Measurements from ENCODE around the gene PDE3A. TPM values are rescaled to one million over a fixed set of nuclear protein-coding genes. Genes with fewer than 3 reads are reported as not detected.
"Not testable (repeated sequence)": the region's sequence is repeated elsewhere in the genome, so short reads cannot be mapped to it uniquely, and the experiment has no call there.

PDE3A gene
- total RNA-seq, 2 experiments from 2014 or later, result not detected

DNA sequence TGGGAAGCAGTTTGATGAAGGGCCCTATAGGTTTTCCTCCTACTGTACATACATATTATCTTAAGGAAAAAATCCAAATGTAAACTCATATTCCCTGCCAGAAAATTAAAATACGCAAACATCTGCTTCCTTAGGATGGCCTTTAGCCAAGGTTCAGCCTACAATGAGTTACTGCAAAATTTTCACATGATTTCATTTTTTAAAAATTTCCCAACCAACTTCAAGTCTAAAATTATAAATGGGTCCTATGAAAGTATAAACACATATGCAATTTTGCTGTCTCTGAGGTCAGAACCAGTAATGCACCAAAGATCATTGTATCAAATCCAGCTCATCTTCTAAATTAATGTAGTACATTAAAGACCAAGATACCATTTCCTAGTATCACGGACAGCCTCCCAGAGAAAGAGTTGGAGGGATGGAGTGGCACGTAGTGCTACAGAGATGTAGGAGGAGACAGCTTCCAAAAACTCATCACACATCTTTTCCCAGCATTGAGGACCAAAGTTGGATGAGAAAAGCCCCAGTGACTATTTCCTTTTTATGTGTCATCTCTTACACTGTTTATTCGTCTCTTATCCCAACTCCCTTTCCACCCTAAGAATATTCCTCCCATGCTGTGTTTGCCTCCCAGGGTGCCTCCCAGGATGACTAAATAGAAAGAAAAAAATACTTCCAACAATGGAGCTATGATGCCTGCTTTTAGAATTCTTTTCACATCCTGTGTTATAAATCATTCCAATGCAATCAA lies 234.5 kb downstream of the PDE3A start:
- Mint-ChIP-seq H3K4me1 (no peaks in the 10 kb centered on the region), H3K27ac (no peak overlapping the region), H3K27me3 (peaks cover 2% of the 10 kb centered on the region), H3K4me3 (no peak overlapping the region), H3K9me3 (ENCODE audit: low read depth) (no peaks in the 10 kb centered on the region), H3K36me3 (ENCODE audit: low read depth) (no peaks in the 10 kb centered on the region)
- POLR2A ChIA-PET, result no interaction called here
- CTCF ChIA-PET, result interaction anchor here (0.5 kb wide), 1 partner anchor 24 kb away, joined by 3 read pairs; no protein-coding TSS in a partner anchor
- DNase-seq, result no peak
- intact Hi-C loops (cut with DNase I, micrococcal nuclease), result loop anchor here in 1 of 2 experiments (5.0 kb wide), 1 partner anchor 141 kb away; no protein-coding TSS in a partner anchor
- ATAC-seq, result no peak

DNA sequence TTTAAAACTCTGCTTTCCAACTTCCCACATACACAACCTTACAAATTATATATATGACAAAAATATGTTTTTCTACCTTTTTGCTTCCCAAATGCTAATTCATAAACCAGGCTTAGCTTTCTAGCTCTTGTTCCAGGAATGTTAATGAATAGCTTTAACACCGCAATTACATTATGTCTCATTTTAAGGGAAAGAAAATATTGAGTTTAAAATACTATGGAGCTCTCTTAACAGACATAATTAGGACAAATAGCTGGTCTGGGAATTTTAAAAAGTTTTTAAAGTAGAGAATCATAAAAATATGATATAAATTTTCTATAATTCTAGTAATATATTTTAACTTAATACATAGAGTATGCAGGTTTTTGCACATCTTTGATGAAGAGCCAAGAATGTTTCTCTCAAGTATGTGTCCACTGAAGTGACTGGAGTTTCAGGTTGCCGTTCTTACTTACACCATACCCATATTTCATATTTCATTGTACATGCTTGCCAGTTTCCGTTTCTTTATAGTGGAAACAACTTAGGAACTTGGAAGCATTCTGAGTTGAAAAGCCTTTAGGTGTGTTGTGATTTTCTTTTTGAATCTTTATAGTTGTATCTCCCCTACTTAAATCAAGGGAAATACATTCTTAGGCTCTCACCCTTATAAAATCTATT lies 236.2 kb downstream of the PDE3A start:
- POLR2A ChIA-PET, result no interaction called here
- no peaks in the 10 kb centered on the region for H3K36me3 Mint-ChIP-seq (ENCODE audit: low read depth)
- no peak overlapping the region for H3K27ac Mint-ChIP-seq
- ATAC-seq (no peak), DNase-seq (no peak)
- H3K9me3 Mint-ChIP-seq (ENCODE audit: low read depth), result no peaks in the 10 kb centered on the region
- CTCF ChIA-PET, result no interaction called here
- H3K4me1 Mint-ChIP-seq, result no peaks in the 10 kb centered on the region
- peaks cover 2% of the 10 kb centered on the region for H3K27me3 Mint-ChIP-seq
- intact Hi-C loops (cut with DNase I, micrococcal nuclease), result loop anchor here in 1 of 2 experiments (5.0 kb wide), 1 partner anchor 142 kb away; no protein-coding TSS in a partner anchor
- H3K4me3 Mint-ChIP-seq, result no peak overlapping the region

DNA sequence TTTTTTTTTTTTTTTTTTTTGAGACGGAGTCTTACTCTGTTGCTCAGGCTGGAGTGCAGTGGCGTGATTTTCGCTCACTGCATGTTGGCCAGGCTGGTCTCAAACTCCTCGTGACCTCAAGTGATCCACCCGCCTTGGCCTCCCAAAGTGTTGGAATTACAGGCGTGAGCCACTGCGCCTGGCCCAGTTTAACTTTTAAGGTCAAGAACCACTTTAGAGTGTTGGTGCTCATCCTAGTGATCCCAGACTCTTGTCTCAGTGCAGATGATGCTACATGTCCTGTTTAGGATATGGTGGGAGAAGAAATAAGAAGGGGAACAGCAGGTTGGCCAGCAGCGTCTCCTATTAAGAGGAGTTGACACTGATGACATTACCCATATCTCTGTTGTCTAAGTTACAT lies 246.7 kb downstream of the PDE3A start:
- H3K4me1 Mint-ChIP-seq; CTCF ChIA-PET; H3K27me3 Mint-ChIP-seq; DNase-seq; H3K9me3 Mint-ChIP-seq (ENCODE audit: low read depth); POLR2A ChIA-PET; H3K27ac Mint-ChIP-seq; H3K36me3 Mint-ChIP-seq (ENCODE audit: low read depth); H3K4me3 Mint-ChIP-seq; intact Hi-C loops (cut with DNase I, micrococcal nuclease); ATAC-seq: not testable (repeated sequence)

DNA sequence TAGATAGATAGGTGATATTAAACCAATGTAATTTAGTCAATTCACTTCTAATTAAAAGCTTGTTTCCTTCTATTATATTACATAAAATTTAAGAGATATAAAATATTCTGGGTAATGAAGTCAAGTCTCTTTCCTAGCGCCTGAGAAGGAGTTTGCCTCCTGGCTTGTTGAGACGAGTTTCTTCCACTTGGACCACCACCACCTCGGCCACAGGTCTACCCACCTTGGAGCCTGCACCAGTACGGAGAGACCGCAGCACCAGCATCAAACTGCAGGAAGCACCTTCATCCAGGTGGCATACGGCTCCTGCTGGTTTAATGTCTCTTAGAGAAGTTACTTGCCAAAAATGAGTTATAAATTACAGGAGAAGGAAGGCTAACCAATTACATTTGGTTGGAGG lies 247.8 kb downstream of the PDE3A start:
- intact Hi-C loops (cut with DNase I, micrococcal nuclease), result no loop called here
- H3K9me3 Mint-ChIP-seq (ENCODE audit: low read depth), result no peaks in the 10 kb centered on the region
- ATAC-seq, result no peak
- no peak for DNase-seq
- H3K36me3 Mint-ChIP-seq (ENCODE audit: low read depth), result no peaks in the 10 kb centered on the region
- H3K27ac Mint-ChIP-seq, result no peak overlapping the region
- H3K4me1 Mint-ChIP-seq, result no peaks in the 10 kb centered on the region
- CTCF ChIA-PET, result no interaction called here
- no peaks in the 10 kb centered on the region for H3K27me3 Mint-ChIP-seq
- POLR2A ChIA-PET, result no interaction called here
- H3K4me3 Mint-ChIP-seq, result no peak overlapping the region

DNA sequence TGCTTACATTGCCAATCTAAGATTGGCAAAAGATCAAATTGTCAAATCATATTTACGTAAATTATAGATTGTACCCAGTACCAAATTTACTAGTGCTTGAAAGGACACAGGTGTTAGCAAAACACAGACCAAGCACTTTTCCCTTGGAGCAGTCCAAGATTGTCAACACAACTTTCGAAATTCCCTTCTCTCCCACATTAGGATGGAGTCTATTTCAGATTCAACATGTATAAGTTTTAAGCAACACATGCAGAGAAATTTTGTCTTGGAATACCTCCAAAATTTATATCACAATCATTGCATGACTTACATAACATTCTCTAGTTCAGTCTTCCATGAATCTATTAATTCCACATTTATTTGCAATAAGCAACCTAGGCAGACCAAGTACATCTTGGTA lies 251.9 kb downstream of the PDE3A start:
- Mint-ChIP-seq H3K27ac (no peak overlapping the region), H3K36me3 (ENCODE audit: low read depth) (no peaks in the 10 kb centered on the region), H3K9me3 (ENCODE audit: low read depth) (no peaks in the 10 kb centered on the region), H3K4me3 (no peak overlapping the region), H3K4me1 (no peaks in the 10 kb centered on the region), H3K27me3 (no peaks in the 10 kb centered on the region)
- ATAC-seq (no peak), DNase-seq (no peak)
- CTCF ChIA-PET, result no interaction called here
- intact Hi-C loops (cut with DNase I, micrococcal nuclease), result no loop called here
- POLR2A ChIA-PET, result no interaction called here

DNA sequence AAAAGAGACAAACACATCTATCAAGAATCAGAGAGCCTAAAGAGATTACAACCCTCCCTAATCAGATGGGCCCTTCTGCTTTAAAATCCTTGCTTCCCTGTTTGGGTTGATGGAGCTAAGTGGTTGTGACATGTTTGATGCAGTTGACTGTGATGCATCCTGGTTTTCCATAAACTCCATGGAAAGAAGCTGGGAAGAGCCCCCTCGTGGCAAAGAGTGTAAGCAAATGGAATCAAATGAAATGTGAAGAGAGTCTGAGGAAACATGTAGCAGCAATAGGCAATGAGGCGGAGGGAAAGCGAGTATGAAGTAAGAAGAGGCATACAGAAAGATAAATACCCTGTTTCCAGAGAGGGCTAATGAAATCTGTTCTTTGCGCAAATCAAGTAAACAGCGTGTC lies 256.4 kb downstream of the PDE3A start:
- no peaks in the 10 kb centered on the region for H3K36me3 Mint-ChIP-seq (ENCODE audit: low read depth)
- ChIA-PET CTCF (interaction anchor here (1.3 kb wide), 1 partner anchor 11 kb away, joined by 3 read pairs; no protein-coding TSS in a partner anchor), POLR2A (no interaction called here)
- intact Hi-C loops (cut with DNase I, micrococcal nuclease), result no loop called here
- H3K4me3 Mint-ChIP-seq, result no peak overlapping the region
- no peak for DNase-seq
- no peak overlapping the region for H3K27ac Mint-ChIP-seq
- no peaks in the 10 kb centered on the region for H3K27me3 Mint-ChIP-seq
- no peaks in the 10 kb centered on the region for H3K9me3 Mint-ChIP-seq (ENCODE audit: low read depth)
- no peak for ATAC-seq
- no peaks in the 10 kb centered on the region for H3K4me1 Mint-ChIP-seq

DNA sequence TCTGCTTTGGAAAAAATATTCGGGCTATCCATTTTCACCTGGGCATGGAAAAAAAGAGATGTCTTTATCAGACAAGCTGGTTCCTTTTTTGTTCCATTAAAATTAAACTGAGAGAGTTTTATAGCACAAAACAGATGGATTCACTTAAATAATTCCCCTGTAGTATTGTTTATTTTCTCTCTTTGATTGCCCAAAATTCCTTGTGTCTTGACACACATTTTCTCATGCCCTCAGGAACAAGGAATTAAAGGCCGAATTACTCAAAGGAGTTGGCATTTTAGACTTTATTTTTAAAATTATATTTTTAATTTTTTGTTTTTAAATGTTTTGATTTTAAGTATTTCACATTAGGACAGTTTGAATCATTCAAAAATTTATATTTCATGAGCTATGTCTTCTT lies 257.2 kb downstream of the PDE3A start:
- H3K27ac Mint-ChIP-seq, result no peak overlapping the region
- ATAC-seq (no peak), DNase-seq (no peak)
- H3K36me3 Mint-ChIP-seq (ENCODE audit: low read depth), result no peaks in the 10 kb centered on the region
- H3K4me1 Mint-ChIP-seq, result no peaks in the 10 kb centered on the region
- intact Hi-C loops (cut with DNase I, micrococcal nuclease), result no loop called here
- CTCF ChIA-PET, result interaction anchor here (1.3 kb wide), 1 partner anchor 12 kb away, joined by 3 read pairs; no protein-coding TSS in a partner anchor
- H3K4me3 Mint-ChIP-seq, result no peak overlapping the region
- H3K27me3 Mint-ChIP-seq, result no peaks in the 10 kb centered on the region
- POLR2A ChIA-PET, result no interaction called here
- no peaks in the 10 kb centered on the region for H3K9me3 Mint-ChIP-seq (ENCODE audit: low read depth)

DNA sequence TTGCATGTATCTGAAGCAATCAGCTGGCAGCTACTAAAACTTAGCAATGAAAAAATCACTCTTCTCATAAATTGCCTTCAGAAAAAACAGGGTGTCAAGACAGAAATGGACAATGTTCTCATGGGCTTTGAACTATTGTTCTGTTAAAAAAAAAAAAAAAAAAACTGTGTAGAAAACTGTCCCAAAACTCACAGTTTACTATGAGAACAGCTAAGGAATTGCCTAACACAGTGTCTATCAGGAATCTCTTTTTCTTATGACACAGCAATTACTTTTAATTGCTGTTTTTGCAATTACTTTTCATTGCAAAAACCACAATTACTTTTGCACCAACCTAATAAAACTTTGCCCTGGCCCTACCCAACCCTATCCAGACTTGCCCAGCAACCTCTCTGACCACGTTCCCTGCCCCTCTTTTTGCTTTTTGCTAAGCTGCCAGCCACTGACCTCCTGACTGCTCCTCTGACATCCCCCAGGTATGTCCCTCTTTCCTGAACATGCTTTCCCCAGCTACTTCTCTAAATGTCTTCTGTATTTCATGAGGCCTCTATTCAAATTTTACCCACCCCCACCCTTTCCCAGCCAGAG lies 258.8 kb downstream of the PDE3A start:
- intact Hi-C loops (cut with DNase I, micrococcal nuclease), result no loop called here
- no peak for ATAC-seq
- ChIA-PET CTCF (no interaction called here), POLR2A (interaction anchor here (0.7 kb wide), 1 partner anchor 1385 kb away, joined by 7 read pairs; no protein-coding TSS in a partner anchor)
- Mint-ChIP-seq H3K4me3 (no peak overlapping the region), H3K27me3 (no peaks in the 10 kb centered on the region), H3K36me3 (ENCODE audit: low read depth) (no peaks in the 10 kb centered on the region), H3K9me3 (ENCODE audit: low read depth) (no peaks in the 10 kb centered on the region), H3K4me1 (no peaks in the 10 kb centered on the region), H3K27ac (no peak overlapping the region)
- DNase-seq, result no peak

DNA sequence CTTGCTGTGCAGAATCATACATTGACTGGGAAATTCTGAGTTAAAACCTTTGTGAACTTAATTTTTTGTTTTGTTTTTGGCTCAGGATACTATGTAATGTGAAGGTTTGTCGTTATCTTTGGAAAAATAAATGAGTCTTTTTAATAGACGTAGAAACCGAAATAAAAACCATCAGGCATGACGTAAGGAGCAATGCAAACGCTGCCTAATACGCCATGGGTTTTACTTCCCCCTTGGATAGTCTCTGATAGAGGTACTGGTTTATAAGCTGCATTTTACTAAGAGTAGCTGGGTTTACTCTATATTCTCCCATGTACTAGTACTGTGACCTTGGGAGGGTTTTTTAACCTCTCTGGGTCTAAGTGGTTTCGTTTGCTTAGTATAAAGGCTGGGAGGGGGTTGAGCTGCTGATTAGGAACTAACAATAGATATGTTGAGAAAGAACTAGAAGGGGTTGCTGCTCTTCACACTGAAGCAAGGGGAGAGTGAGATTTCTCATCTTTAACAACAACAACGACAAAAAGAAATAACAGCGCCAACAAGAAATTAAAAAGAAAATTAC lies 260.0 kb downstream of the PDE3A start:
- Mint-ChIP-seq H3K4me1 (no peaks in the 10 kb centered on the region), H3K27me3 (no peaks in the 10 kb centered on the region), H3K9me3 (ENCODE audit: low read depth) (no peaks in the 10 kb centered on the region), H3K4me3 (no peak overlapping the region), H3K36me3 (ENCODE audit: low read depth) (no peaks in the 10 kb centered on the region), H3K27ac (no peak overlapping the region)
- DNase-seq (no peak), ATAC-seq (no peak)
- ChIA-PET CTCF (no interaction called here), POLR2A (interaction anchor here (0.6 kb wide), 1 partner anchor 490 kb away, joined by 3 read pairs; no protein-coding TSS in a partner anchor)
- intact Hi-C loops (cut with DNase I, micrococcal nuclease), result no loop called here

DNA sequence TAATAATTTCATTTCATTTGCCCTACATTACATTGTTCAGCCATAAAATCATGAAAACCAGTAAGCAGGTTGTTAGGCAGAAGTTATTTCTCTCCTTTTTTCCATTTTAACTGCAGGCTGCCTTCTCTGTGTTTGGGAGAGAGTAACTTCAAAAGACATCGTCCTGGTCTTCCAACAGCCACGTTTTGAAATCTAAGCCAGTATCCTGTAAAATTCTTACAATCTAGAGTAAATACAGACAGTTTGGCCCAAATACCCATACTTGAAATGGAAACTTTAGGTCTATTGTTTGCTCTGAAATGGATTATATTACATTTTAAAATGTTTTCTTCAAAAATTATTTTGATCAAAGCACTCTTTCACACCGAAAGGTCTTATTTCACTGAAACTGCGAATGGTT lies 260.7 kb downstream of the PDE3A start:
- POLR2A ChIA-PET, result interaction anchor here (0.6 kb wide), 1 partner anchor 489 kb away, joined by 3 read pairs; no protein-coding TSS in a partner anchor
- no peak overlapping the region for H3K4me3 Mint-ChIP-seq
- H3K4me1 Mint-ChIP-seq, result no peaks in the 10 kb centered on the region
- no peaks in the 10 kb centered on the region for H3K27me3 Mint-ChIP-seq
- ATAC-seq, result no peak
- DNase-seq, result no peak
- H3K36me3 Mint-ChIP-seq (ENCODE audit: low read depth), result no peaks in the 10 kb centered on the region
- intact Hi-C loops (cut with DNase I, micrococcal nuclease), result no loop called here
- no peak overlapping the region for H3K27ac Mint-ChIP-seq
- no peaks in the 10 kb centered on the region for H3K9me3 Mint-ChIP-seq (ENCODE audit: low read depth)
- CTCF ChIA-PET, result no interaction called here

DNA sequence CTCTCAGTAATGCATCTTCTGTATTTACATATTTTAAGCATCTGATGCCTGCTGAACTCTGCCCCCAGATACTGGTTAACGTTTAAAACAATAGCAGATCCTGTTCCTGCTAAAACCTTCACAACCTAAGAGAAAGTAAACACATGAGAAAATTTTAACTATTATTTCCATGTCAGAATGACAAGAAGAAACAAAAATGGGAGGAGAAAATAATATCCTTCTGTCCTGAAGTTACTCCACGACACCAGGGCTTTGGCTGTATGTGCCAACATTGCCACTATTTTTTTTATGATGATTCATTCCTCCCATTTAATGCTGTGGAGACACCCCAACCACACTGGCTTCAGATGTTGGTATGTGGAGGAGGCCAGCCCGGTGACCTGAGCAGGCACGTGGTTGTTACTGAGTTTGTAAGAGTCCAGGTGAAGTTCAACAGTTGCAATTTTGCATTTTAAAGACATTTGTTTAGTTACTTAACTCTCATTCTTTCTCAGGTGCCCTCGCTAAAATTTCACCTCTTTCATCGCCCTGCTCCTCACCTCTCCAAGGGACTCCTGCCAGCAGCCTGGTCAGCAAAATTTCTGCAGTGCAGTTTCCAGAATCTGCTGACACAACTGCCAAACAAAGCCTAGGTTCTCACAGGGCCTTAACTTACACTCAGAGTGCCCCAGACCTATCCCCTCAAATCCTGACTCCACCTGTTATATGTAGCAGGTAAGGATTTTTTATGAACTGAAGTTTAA lies 261.2 kb downstream of the PDE3A start:
- H3K4me3 Mint-ChIP-seq, result no peak overlapping the region
- H3K27ac Mint-ChIP-seq, result no peak overlapping the region
- intact Hi-C loops (cut with DNase I, micrococcal nuclease), result no loop called here

More for the DNA sequence above, 261.2 kb downstream of the PDE3A start:
- no peaks in the 10 kb centered on the region for H3K4me1 Mint-ChIP-seq
- no peaks in the 10 kb centered on the region for H3K27me3 Mint-ChIP-seq
- POLR2A ChIA-PET, result no interaction called here
- DNase-seq, result no peak
- ATAC-seq, result no peak
- no peaks in the 10 kb centered on the region for H3K9me3 Mint-ChIP-seq (ENCODE audit: low read depth)
- no peaks in the 10 kb centered on the region for H3K36me3 Mint-ChIP-seq (ENCODE audit: low read depth)
- CTCF ChIA-PET, result no interaction called here

Measured in activated CD4-positive, alpha-beta T cell treated with anti-CD3 and anti-CD28 coated beads for 36 hours (primary cell).